ENCODE results near the gene HERPUD1. TPM values are rescaled to one million over a fixed set of nuclear protein-coding genes. Genes with fewer than 3 reads are reported as not detected.

HERPUD1 gene
- total and polyA plus RNA-seq, 5 donors from 2014 or later = 133 to 454 (median 146) TPM

DNA sequence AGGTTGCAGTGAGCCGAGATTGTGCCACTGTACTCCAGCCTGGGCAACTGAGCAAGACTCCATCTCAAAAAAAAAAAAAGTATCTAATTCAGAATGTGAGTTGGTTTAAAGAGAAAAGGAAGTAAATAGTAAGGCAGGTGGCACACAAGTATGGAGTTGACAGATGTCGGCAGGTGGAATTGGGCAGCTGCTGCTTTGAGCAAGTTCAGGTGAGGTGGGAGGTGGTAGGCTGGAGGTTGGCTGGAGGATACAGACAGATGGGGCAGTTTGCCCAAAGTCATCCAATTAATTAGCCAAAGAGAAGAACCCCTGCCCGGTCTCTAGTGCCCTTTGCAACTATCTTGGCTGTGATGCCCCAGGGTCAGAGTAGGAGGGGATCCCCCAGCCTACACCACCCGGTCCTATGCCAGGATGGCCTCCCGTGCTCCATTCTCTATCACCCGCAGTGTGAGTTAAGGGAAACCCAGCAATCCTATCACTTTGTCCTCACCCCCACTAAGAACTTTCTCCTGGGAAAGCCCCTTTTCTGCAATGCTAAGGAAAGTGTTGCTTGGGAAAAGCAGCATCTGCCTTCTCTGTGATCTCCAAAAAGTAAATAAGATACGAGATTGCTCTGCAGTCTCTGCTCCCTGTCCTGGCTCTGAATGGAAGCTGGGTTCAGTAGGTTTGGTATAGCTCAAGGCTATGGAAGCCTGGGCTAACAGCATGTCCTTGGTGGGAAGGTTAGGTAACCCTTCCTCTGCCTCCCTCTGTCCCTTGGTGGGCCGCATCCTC lies 34.7 kb upstream of the HERPUD1 start:
- H3K27ac Mint-ChIP-seq = peak overlapping the region in 1 of 3 donors; percentile 59
- no peaks in the 10 kb centered on the region for H3K36me3 Mint-ChIP-seq
- Histone ChIP-seq H3K36me3 (ENCODE audit: control insufficient read depth, insufficient read depth, low read length) (no peaks in the 10 kb centered on the region), H3K9me3 (ENCODE audit: control insufficient read depth in 2 of 2, low read length in 2 of 2) (no peaks in the 10 kb centered on the region), H3K4me1 (ENCODE audit: control insufficient read depth, insufficient read depth, low read length, poor library complexity, severe bottlenecking) (peaks cover 4% of the 10 kb centered on the region), H3K27ac (ENCODE audit: insufficient read depth, low read length, poor library complexity, severe bottlenecking) (no peak overlapping the region), H3K4me3 (ENCODE audit: low read depth, low read length) (no peak overlapping the region), H3K27me3 (ENCODE audit: control insufficient read depth, insufficient read depth, low read length) (peaks cover 2% of the 10 kb centered on the region)
- H3K4me3 Mint-ChIP-seq = no peak overlapping the region
- peaks cover 0 to 2% (median 0%) of the 10 kb centered on the region in 7 donors for H3K9me3 Mint-ChIP-seq
- peaks cover 19% of the 10 kb centered on the region for H3K27me3 Mint-ChIP-seq
- DNase-seq (no peak), ATAC-seq (ENCODE audit: low read depth in 2 of 2) (no peak)
- peaks cover 0 to 22% (median 6%) of the 10 kb centered on the region in 4 donors for H3K4me1 Mint-ChIP-seq

DNA sequence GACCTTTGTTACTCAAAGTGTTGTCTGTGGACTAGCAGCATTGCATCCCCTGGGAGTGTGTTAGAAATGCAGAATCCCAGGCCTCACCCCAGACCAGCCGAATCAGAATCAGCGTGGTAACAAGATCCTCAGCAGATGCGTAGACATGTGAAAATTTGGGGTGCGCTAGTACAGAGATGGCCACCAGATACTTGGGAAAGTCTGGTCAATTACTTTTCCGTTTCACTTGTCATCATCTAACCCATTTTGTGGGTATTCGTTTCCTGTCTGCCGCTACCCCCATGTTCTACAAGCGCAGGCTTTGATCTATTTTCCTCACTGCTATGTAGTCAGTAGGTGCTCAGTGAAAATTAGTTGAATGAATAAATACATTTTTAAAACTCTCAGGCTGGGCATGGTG lies 33.1 kb upstream of the HERPUD1 start:
- Histone ChIP-seq H3K4me1 (ENCODE audit: control insufficient read depth, insufficient read depth, low read length, poor library complexity, severe bottlenecking) (peaks cover 4% of the 10 kb centered on the region), H3K36me3 (ENCODE audit: control insufficient read depth, insufficient read depth, low read length) (no peaks in the 10 kb centered on the region), H3K4me3 (ENCODE audit: low read depth, low read length) (no peak overlapping the region), H3K9me3 (ENCODE audit: control insufficient read depth in 2 of 2, low read length in 2 of 2) (no peaks in the 10 kb centered on the region), H3K27ac (ENCODE audit: insufficient read depth, low read length, poor library complexity, severe bottlenecking) (no peak overlapping the region), H3K27me3 (ENCODE audit: control insufficient read depth, insufficient read depth, low read length) (peaks cover 2% of the 10 kb centered on the region)
- Mint-ChIP-seq H3K4me1 (peaks cover 0 to 22% (median 6%) of the 10 kb centered on the region in 4 donors), H3K36me3 (no peaks in the 10 kb centered on the region), H3K27me3 (peaks cover 19% of the 10 kb centered on the region), H3K4me3 (no peak overlapping the region), H3K9me3 (peaks cover 0 to 2% (median 0%) of the 10 kb centered on the region in 7 donors), H3K27ac (peak overlapping the region in 1 of 3 donors; percentile 14)
- no peak for ATAC-seq (ENCODE audit: low read depth in 2 of 2)
- DNase-seq = peak in 1 of 3 donors; percentile 37

- H3K4me3 ChIP-seq (ENCODE audit: low read depth, low read length) = no peak overlapping the region
- peaks cover 0 to 13% (median 3%) of the 10 kb centered on the region in 4 donors for H3K4me1 Mint-ChIP-seq
- no peaks in the 10 kb centered on the region for H3K36me3 Mint-ChIP-seq
- H3K27ac ChIP-seq (ENCODE audit: insufficient read depth, low read length, poor library complexity, severe bottlenecking) = no peak overlapping the region
- no peak for DNase-seq
- peak overlapping the region in 1 of 4 donors; percentile 18 for H3K4me3 Mint-ChIP-seq
- no peaks in the 10 kb centered on the region for H3K36me3 ChIP-seq (ENCODE audit: control insufficient read depth, insufficient read depth, low read length)
- H3K9me3 ChIP-seq (ENCODE audit: control insufficient read depth in 2 of 2, low read length in 2 of 2) = no peaks in the 10 kb centered on the region
- peaks cover 2% of the 10 kb centered on the region for H3K27me3 ChIP-seq (ENCODE audit: control insufficient read depth, insufficient read depth, low read length)
- peaks cover 0 to 3% (median 0%) of the 10 kb centered on the region in 7 donors for H3K9me3 Mint-ChIP-seq
- H3K27me3 Mint-ChIP-seq = peaks cover 22% of the 10 kb centered on the region
- peak overlapping the region in 1 of 3 donors; percentile 38 for H3K27ac Mint-ChIP-seq
- no peak for ATAC-seq (ENCODE audit: low read depth in 2 of 2)
- H3K4me1 ChIP-seq (ENCODE audit: control insufficient read depth, insufficient read depth, low read length, poor library complexity, severe bottlenecking) = peaks cover 1% of the 10 kb centered on the region
These were observed 28.1 kb upstream of the HERPUD1 start for GRCh38 chr16:56903866-56904265.

DNA sequence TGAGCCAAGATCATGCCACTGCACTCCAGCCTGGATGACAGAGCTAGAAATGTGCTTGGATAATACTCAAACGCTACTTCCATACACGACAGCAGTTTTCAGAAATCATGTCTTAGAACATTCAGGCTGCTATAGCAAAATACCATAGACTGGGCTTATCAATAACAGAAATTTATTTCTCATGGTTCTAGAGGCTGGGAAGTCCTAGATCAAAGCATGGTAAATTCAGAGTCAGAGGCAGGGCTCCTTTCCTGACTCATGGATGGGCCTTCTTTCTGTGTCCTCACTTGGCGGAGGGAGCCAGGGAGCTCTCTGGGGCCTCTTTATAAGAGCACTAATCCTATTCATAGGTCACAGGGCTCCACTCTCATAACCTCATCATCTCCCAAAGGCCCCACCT lies 24.5 kb upstream of the HERPUD1 start:
- DNase-seq (no peak), ATAC-seq (ENCODE audit: low read depth in 2 of 2) (no peak)
- H3K36me3 ChIP-seq (ENCODE audit: control insufficient read depth, insufficient read depth, low read length) = no peaks in the 10 kb centered on the region
- no peaks in the 10 kb centered on the region for H3K4me1 ChIP-seq (ENCODE audit: control insufficient read depth, insufficient read depth, low read length, poor library complexity, severe bottlenecking)
- Mint-ChIP-seq H3K9me3 (peaks cover 0 to 2% (median 0%) of the 10 kb centered on the region in 7 donors), H3K27ac (no peak overlapping the region), H3K27me3 (peaks cover 16% of the 10 kb centered on the region), H3K36me3 (no peaks in the 10 kb centered on the region), H3K4me3 (no peak overlapping the region), H3K4me1 (peaks cover 0 to 7% (median 0%) of the 10 kb centered on the region in 4 donors)
- no peaks in the 10 kb centered on the region for H3K27me3 ChIP-seq (ENCODE audit: control insufficient read depth, insufficient read depth, low read length)
- no peak overlapping the region for H3K27ac ChIP-seq (ENCODE audit: insufficient read depth, low read length, poor library complexity, severe bottlenecking)
- no peak overlapping the region for H3K4me3 ChIP-seq (ENCODE audit: low read depth, low read length)
- no peaks in the 10 kb centered on the region for H3K9me3 ChIP-seq (ENCODE audit: control insufficient read depth in 2 of 2, low read length in 2 of 2)

DNA sequence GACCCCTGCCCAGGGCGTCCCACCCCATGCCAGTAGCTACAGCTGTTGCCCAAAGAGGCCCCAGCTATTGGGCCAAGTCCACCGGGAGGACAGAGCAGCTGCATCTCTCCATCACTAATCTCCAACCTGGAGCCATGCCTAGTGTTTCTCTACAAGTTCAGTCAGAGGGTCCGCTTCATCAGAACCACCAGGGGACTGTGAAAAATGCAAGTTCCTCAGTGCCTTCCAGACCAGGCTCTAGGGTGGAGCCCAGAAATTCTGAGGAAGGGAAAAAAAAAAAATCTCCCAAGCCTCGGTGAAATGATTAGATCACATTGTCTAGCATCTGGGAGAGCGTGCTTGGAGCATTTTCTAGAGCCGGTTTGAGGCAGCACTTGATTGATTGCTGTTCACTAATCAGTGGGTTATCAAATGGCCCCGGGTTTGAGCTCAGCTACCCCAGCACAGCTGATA lies 22.4 kb upstream of the HERPUD1 start:
- Mint-ChIP-seq H3K9me3 (peaks cover 0 to 2% (median 0%) of the 10 kb centered on the region in 7 donors), H3K4me3 (no peak overlapping the region), H3K27ac (no peak overlapping the region), H3K36me3 (no peaks in the 10 kb centered on the region), H3K27me3 (peaks cover 16% of the 10 kb centered on the region), H3K4me1 (peaks cover 0 to 11% (median 2%) of the 10 kb centered on the region in 4 donors)
- Histone ChIP-seq H3K4me1 (ENCODE audit: control insufficient read depth, insufficient read depth, low read length, poor library complexity, severe bottlenecking) (no peaks in the 10 kb centered on the region), H3K27ac (ENCODE audit: insufficient read depth, low read length, poor library complexity, severe bottlenecking) (no peak overlapping the region), H3K36me3 (ENCODE audit: control insufficient read depth, insufficient read depth, low read length) (no peaks in the 10 kb centered on the region), H3K9me3 (ENCODE audit: control insufficient read depth in 2 of 2, low read length in 2 of 2) (no peaks in the 10 kb centered on the region), H3K4me3 (ENCODE audit: low read depth, low read length) (no peak overlapping the region), H3K27me3 (ENCODE audit: control insufficient read depth, insufficient read depth, low read length) (no peaks in the 10 kb centered on the region)
- DNase-seq (no peak), ATAC-seq (ENCODE audit: low read depth in 2 of 2) (no peak)

DNA sequence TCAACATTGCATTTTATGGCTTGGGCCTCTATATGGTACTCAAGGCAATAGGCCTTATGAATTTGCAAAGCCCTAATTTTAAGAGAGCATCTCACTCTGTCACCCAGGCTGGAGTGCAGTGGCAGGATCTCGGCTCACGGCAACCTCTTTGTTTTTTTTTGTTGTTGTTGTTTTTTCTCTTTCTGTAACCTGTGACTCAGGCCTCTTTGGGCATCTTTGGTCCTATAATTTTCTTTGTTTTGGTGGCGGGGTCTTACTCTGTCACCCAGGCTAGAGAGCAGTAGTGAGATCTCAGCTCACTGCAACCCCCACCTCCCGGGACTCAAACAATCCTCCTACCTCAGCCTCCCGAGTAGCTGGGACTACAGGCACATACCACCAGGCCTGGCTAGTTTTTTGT lies 21.8 kb upstream of the HERPUD1 start:
- no peaks in the 10 kb centered on the region for H3K27me3 ChIP-seq (ENCODE audit: control insufficient read depth, insufficient read depth, low read length)
- no peaks in the 10 kb centered on the region for H3K9me3 ChIP-seq (ENCODE audit: control insufficient read depth in 2 of 2, low read length in 2 of 2)
- ATAC-seq (ENCODE audit: low read depth in 2 of 2) (no peak), DNase-seq (no peak)
- no peaks in the 10 kb centered on the region for H3K36me3 ChIP-seq (ENCODE audit: control insufficient read depth, insufficient read depth, low read length)
- Mint-ChIP-seq H3K36me3 (no peaks in the 10 kb centered on the region), H3K9me3 (peaks cover 0 to 2% (median 0%) of the 10 kb centered on the region in 7 donors), H3K4me1 (peaks cover 0 to 11% (median 2%) of the 10 kb centered on the region in 4 donors), H3K27me3 (peaks cover 16% of the 10 kb centered on the region), H3K27ac (no peak overlapping the region), H3K4me3 (no peak overlapping the region)
- no peak overlapping the region for H3K4me3 ChIP-seq (ENCODE audit: low read depth, low read length)
- no peak overlapping the region for H3K27ac ChIP-seq (ENCODE audit: insufficient read depth, low read length, poor library complexity, severe bottlenecking)
- H3K4me1 ChIP-seq (ENCODE audit: control insufficient read depth, insufficient read depth, low read length, poor library complexity, severe bottlenecking) = no peaks in the 10 kb centered on the region

- no peaks in the 10 kb centered on the region for H3K36me3 ChIP-seq (ENCODE audit: control insufficient read depth, insufficient read depth, low read length)
- ATAC-seq (ENCODE audit: low read depth in 2 of 2) = no peak
- H3K4me3 ChIP-seq (ENCODE audit: low read depth, low read length) = no peak overlapping the region
- DNase-seq = no peak
- peak overlapping the region in 2 of 3 donors; percentile 20 to 58 for H3K27ac Mint-ChIP-seq
- no peak overlapping the region for H3K27ac ChIP-seq (ENCODE audit: insufficient read depth, low read length, poor library complexity, severe bottlenecking)
- no peak overlapping the region for H3K4me3 Mint-ChIP-seq
- peaks cover 16% of the 10 kb centered on the region for H3K27me3 Mint-ChIP-seq
- H3K27me3 ChIP-seq (ENCODE audit: control insufficient read depth, insufficient read depth, low read length) = no peaks in the 10 kb centered on the region
- no peaks in the 10 kb centered on the region for H3K36me3 Mint-ChIP-seq
- H3K4me1 Mint-ChIP-seq = peaks cover 0 to 12% (median 2%) of the 10 kb centered on the region in 4 donors
- H3K9me3 Mint-ChIP-seq = peaks cover 0 to 2% (median 0%) of the 10 kb centered on the region in 7 donors
- H3K4me1 ChIP-seq (ENCODE audit: control insufficient read depth, insufficient read depth, low read length, poor library complexity, severe bottlenecking) = no peaks in the 10 kb centered on the region
- no peaks in the 10 kb centered on the region for H3K9me3 ChIP-seq (ENCODE audit: control insufficient read depth in 2 of 2, low read length in 2 of 2)
These were observed 21.0 kb upstream of the HERPUD1 start for GRCh38 chr16:56910654-56911539.
